Endometrial microvascular endothelial cells (primary cell): ENCODE data around the gene RIBC2. TPM values are rescaled to one million over a fixed set of nuclear protein-coding genes. Genes with fewer than 3 reads are reported as not detected.
"Not testable (repeated sequence)": the region's sequence is repeated elsewhere in the genome, so short reads cannot be mapped to it uniquely, and the experiment has no call there.

Source experiments
- in situ Hi-C: cut with HindIII; loops from 2 replicates; pipeline ENCODE4 v1.10.0; 2017; ENCODE audit warnings: low sequenced_read_pairs, low pct_unique_long_range_greater_than_20kb; ENCODE audit errors: inconsistent ontology term
- total RNA-seq: library from RNA; depleted of rRNA; stranded (reverse); fragments of >200 nt; gene quantifications from one replicate; pipeline ENCODE4 v1.2.3, GENCODE V29; 2015; ENCODE audit errors: inconsistent ontology term

RIBC2 gene
- total RNA-seq, 1 donor from 2014 or later: 7.8 TPM

- in situ Hi-C loops: no loop called here
Observed at GRCh38 chr22:45462034-45462655, 48.7 kb downstream of the RIBC2 start.

- in situ Hi-C loops: not testable (repeated sequence)
Observed at GRCh38 chr22:45463691-45464090, 50.2 kb downstream of the RIBC2 start.

- in situ Hi-C loops: no loop called here
Observed at GRCh38 chr22:45465633-45466032, 52.1 kb downstream of the RIBC2 start.

GRCh38 chr22:45468872-45469271 is 55.4 kb downstream of the RIBC2 start:
- in situ Hi-C loops: no loop called here

GRCh38 chr22:45469281-45470073 is 56.0 kb downstream of the RIBC2 start:
- in situ Hi-C loops: no loop called here

DNA sequence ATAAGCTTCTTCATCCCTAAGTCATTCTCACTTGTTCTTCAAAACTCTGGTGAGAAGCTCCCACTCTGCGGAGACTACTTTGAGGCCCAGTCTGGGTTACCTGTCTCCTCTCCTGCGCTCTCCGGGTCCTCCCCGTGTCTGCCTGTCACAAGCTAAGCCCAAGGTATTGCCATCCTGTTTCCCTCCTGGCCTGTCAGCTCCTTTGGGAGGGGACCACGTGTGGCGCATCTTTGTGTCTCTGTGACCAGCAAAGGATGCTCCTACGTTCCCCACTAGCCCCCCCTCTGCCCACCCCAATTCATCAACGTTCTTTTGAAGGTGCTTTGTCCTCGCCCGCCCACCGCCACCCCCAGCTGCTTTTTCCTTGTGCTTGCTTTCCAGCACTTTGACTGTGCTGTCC is 57.4 kb downstream of the RIBC2 start:
- in situ Hi-C loops: no loop called here

DNA sequence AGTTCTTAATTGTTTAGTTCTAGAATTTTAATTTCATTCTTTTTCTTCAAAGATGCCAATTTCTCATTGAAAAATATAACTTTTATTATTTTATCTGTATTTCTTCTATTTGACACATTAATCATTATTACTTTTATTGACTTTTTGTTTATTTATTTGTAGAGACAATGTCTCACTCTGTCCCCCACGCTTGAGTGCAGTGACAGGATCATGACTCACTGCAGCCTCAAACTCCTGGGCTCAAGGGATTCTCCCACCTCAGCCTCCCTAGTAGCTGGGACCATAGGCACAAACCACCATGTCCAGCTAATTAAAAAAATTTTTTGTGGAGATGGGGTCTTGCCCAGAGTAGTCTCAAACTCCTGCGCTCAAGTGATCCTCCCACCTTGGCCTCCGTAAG is 58.9 kb downstream of the RIBC2 start:
- in situ Hi-C loops: no loop called here

GRCh38 chr22:45473626-45474237 is 60.2 kb downstream of the RIBC2 start:
- in situ Hi-C loops: no loop called here

DNA sequence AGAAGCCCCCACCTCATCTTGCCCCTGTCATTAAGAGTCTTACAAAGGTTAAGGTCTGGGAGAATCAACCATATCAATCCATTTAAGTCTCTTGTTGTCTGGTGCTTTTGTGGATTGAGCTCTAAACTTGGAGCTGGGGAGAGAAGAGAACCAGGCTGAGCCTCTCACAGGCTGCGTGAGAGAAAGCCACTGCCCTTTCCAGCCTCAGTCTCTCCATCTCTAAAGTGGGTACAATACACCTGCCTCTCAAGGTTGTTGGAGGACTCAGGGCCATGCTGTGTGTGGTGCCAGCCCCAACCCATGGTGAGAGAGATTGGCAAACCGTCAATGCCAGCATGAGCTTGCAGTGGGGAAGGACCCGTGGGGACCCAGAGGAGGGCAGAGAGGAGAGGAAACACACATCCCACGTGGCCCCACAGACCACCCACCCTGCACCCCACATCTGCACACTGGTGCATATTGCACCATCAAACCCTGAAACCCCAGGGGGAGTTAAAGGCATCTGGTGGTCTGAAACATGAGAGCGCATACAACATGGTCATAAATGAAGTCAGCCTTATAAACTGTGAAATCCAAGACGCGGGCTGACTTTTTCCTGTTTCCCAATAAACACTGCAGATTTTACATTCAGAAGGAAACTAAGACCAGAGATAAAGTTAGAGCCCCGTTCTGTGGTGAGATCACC is 61.7 kb downstream of the RIBC2 start:
- in situ Hi-C loops: no loop called here

GRCh38 chr22:45475851-45476514 is 62.5 kb downstream of the RIBC2 start:
- in situ Hi-C loops: no loop called here

DNA sequence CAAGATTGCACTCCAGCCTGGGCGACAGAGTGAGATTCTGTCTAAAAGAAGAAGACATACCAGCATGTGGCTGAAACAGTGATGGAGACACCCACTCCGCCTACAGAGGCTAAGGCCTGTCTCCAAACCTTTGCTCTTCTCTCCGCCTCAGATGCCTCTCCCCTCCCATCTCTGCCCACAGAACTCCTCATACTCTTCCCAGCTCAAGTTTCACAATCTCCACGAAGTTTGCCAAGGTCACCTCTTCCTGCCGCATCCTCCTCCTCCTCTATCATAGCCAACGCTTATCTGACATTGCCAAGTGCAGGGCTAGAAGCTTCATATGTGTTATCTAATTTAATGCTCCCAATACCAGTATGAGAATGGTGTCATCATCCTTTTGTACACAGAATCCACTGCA is 63.3 kb downstream of the RIBC2 start:
- in situ Hi-C loops: no loop called here

- in situ Hi-C loops: no loop called here
Observed at GRCh38 chr22:45477366-45478107, 64.0 kb downstream of the RIBC2 start.

- in situ Hi-C loops: no loop called here
Observed at GRCh38 chr22:45478108-45478771, 64.7 kb downstream of the RIBC2 start.

GRCh38 chr22:45480717-45481116 is 67.2 kb downstream of the RIBC2 start:
- in situ Hi-C loops: no loop called here

DNA sequence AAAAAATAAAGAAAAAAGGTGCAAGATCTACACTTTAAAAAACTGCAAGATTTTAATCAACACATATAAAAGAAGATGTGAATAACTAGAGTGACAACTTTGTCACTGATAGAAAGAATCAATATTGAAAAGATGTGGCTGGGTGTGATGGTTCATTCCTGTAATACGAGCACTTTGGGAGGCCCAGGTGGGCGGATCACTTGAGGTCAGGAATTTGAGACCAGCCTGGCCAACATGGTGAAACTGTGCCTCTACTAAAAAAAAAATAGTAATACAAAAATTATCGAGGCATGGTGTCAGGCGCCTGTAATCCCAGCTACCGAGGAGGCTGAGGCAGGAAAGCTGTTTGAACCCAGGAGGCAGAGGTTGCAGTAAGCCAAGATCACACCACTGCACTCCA is 68.2 kb downstream of the RIBC2 start:
- in situ Hi-C loops: no loop called here
